AG04450 (cell line): Measurements from ENCODE around the gene TSPYL6. TPM values are rescaled to one million over a fixed set of nuclear protein-coding genes. Genes with fewer than 3 reads are reported as not detected.

Source experiments
- CTCF ChIA-PET: fragments of 300-600, 350-600 bp; formaldehyde crosslinking; extraction: SDS; loops from one replicate; lab custom pipeline; 2022; ENCODE audit warnings: antibody characterized with exemption, inconsistent platforms; lab: Charles Lee
- POLR2A ChIA-PET: fragments of 350-600 bp; formaldehyde crosslinking; extraction: SDS; loops from one replicate; lab custom pipeline; 2021; ENCODE audit warnings: antibody characterized with exemption, inconsistent platforms; lab: Yijun Ruan, JAX
- DNase-seq: peaks from one replicate; pipeline ENCODE4 v3.0.0-alpha.2; 2011; ENCODE audit warnings: low read depth, low spot score
- H3K27ac ChIP-seq: one replicate; pipeline ENCODE4 v1.5.1; 2012; ENCODE audit warnings: low read depth, low read length, control low read depth
- H3K27me3 ChIP-seq: one replicate; pipeline ENCODE4 v1.6.0; 2012; ENCODE audit warnings: low read length; ENCODE audit not compliant: control insufficient read depth, insufficient read depth
- H3K4me3 ChIP-seq: 2 replicates; pipeline ENCODE4 v1.5.1; 2011; ENCODE audit warnings: mild to moderate bottlenecking, low read depth, low read length, control low read depth
- H3K9me3 ChIP-seq: 2 replicates; pipeline ENCODE4 v1.5.1; 2012; ENCODE audit warnings: low read length; ENCODE audit not compliant: control insufficient read depth, insufficient read depth
- CTCF ChIP-seq: IDR thresholded peaks from 2 replicates; pipeline ENCODE4 v1.5.1; 2011; ENCODE audit warnings: low read depth, low read length, control low read depth, inconsistent platforms
- polyA plus RNA-seq: library from polyadenylated mRNA; depleted of rRNA; stranded (reverse); fragments of >200 nt; gene quantifications from 2 replicates; pipeline ENCODE4 v1.2.3, GENCODE V29; 2011

Gene TSPYL6
- polyA plus RNA-seq, 1 experiment: not detected

GRCh38 chr2:54290356-54291025 is 34.5 kb upstream of the TSPYL6 start:
- no peak for TF ChIP-seq CTCF
- H3K9me3 ChIP-seq: peaks cover 3% of the 10 kb centered on the region; the same call in 1 of the 2 replicates
- no peaks in the 10 kb centered on the region for H3K27me3 ChIP-seq
- POLR2A ChIA-PET: no interaction called here
- CTCF ChIA-PET: interaction anchor here (0.5 kb wide), 1 partner anchor 191 kb away, joined by 3 read pairs; no protein-coding TSS in a partner anchor
- H3K4me3 ChIP-seq: no peak overlapping the region
- H3K27ac ChIP-seq: no peak overlapping the region
- no peak for DNase-seq

GRCh38 chr2:54289917-54290316 is 33.9 kb upstream of the TSPYL6 start:
- no peak overlapping the region for H3K27ac ChIP-seq
- no peak overlapping the region for H3K4me3 ChIP-seq
- no peaks in the 10 kb centered on the region for H3K27me3 ChIP-seq
- ChIA-PET CTCF (interaction anchor here (0.5 kb wide), 1 partner anchor 192 kb away, joined by 3 read pairs; no protein-coding TSS in a partner anchor), POLR2A (no interaction called here)
- no peak for DNase-seq
- TF ChIP-seq CTCF: no peak
- peaks cover 3% of the 10 kb centered on the region; the same call in 1 of the 2 replicates for H3K9me3 ChIP-seq

- Histone ChIP-seq H3K27ac (no peak overlapping the region), H3K27me3 (no peaks in the 10 kb centered on the region), H3K9me3 (peaks cover 3% of the 10 kb centered on the region; the same call in 1 of the 2 replicates), H3K4me3 (no peak overlapping the region)
- DNase-seq: no peak
- POLR2A ChIA-PET: no interaction called here
- CTCF ChIA-PET: no interaction called here
- TF ChIP-seq CTCF: no peak
Measured at GRCh38 chr2:54287532-54287931, 31.5 kb upstream of the TSPYL6 start.

GRCh38 chr2:54285451-54285850 is 29.4 kb upstream of the TSPYL6 start:
- Histone ChIP-seq H3K27me3 (no peaks in the 10 kb centered on the region), H3K4me3 (no peak overlapping the region), H3K27ac (no peak overlapping the region), H3K9me3 (peaks cover 3% of the 10 kb centered on the region; the same call in 1 of the 2 replicates)
- TF ChIP-seq CTCF: no peak
- ChIA-PET POLR2A (no interaction called here), CTCF (no interaction called here)
- no peak for DNase-seq

- ChIA-PET CTCF (no interaction called here), POLR2A (no interaction called here)
- no peak overlapping the region for H3K4me3 ChIP-seq
- no peak for DNase-seq
- H3K9me3 ChIP-seq: peaks cover under 1% of the 10 kb centered on the region; the same call in 1 of the 2 replicates
- no peak for TF ChIP-seq CTCF
- no peaks in the 10 kb centered on the region for H3K27me3 ChIP-seq
- no peak overlapping the region for H3K27ac ChIP-seq
Measured at GRCh38 chr2:54284826-54285225, 28.8 kb upstream of the TSPYL6 start.
